ENCODE measurements around the gene GPR137.

GRCh38 chr11:64249563-64250414 lies 35.9 kb upstream of the GPR137 start:
- TF ChIP-seq CTCF (IDR thresholded peaks at IDR 0.05) (no peak), POLR2AphosphoS5 (IDR thresholded peaks at IDR 0.05) (no peak)

All from transverse colon (tissue), 4 donors.